Erythroblast (primary cell): ENCODE data around the gene TMEM108.

ENCODE experiments used
- DNase-seq, 2 experiments: peaks; one replicate each; lab custom pipeline; 2025; lab: John Stamatoyannopoulos, UW
- GATA1 ChIP-seq: IDR thresholded peaks from 2 replicates; pipeline ENCODE4 v1.6.1; 2011; ENCODE audit warnings: low read depth, mild to moderate bottlenecking, control low read depth, low read length, moderate library complexity
- POLR2A ChIP-seq: IDR thresholded peaks from 2 replicates; pipeline ENCODE4 v1.6.1; 2011; ENCODE audit warnings: mild to moderate bottlenecking, low read length

The TMEM108 gene

DNA sequence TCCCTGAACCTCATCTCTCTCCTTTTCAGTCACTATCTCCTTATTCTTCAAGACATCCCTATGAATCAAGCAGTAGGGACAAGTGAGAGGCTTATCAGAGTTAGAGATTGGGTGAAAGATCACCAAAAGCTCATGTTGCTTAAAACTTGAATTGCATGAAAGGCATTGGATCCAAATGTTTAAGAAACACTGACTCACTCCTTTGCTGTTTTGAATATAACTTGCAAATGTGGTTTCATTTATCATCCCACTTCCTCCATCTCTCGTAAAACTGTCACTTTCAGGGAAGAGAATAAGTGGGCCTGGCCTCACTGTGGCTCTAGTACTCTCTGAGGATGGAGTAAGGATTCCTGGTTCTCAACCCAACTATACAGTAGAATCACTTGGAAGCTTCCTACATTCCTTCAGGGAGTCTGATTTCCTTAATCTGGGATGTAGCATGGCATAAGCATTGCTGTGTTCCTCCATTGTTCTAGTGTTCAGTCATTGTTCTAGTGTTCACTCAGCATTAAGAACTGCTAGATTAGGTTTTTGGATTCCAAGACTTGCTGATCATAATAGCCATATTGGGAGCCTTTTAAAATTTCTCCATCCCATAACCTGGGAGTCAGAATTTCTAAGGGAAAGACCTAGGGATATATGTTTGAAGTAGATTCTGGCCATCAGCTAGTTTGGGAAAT, 171.8 kb downstream of the TMEM108 start:
- no peak for DNase-seq
- TF ChIP-seq GATA1 (no peak), POLR2A (no peak)

- DNase-seq: no peak
- TF ChIP-seq GATA1 (no peak), POLR2A (no peak)
Measured at GRCh38 chr3:133210656-133211055, 172.5 kb downstream of the TMEM108 start.

DNA sequence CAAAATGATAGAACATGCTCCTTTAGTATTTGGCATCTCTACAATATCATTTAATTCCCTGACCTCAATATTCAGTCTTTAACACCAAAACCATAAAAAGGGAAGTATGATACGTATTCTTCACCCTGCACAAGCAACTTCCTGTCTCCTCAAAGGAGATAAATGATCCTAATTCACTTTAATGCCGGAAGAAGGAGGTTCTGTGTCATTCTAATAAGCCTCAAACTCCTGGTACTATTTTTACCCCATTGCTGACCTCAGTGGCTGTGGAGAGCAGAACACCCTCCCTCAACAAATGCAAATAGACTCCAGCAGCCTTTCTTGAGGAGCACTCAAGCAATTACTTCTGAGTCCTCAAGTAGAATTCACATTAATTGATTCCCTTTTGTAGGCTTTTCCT, 173.3 kb downstream of the TMEM108 start:
- DNase-seq: no peak

DNA sequence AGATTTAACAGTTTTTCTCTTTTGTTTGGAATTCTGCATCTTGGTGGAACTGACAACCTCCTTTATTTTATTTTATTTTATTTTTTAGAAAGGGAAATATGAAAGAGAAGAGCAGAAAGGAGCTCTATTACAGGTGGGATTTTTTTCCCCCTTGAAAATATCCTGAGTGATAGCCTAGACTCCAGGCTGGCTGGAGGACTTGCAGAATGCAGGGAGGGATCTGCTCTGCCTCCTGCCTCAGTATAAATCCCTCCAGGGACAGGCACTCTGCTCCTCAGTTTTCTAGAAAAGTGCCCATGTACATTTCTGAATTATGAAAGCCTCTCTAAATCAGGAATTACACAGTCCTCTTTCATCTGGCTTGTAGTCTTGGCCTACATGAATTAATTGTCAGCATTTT, 173.7 kb downstream of the TMEM108 start:
- no peak for DNase-seq
- TF ChIP-seq GATA1 (no peak), POLR2A (no peak)

More for the DNA sequence above, 173.3 kb downstream of the TMEM108 start:
- no peak for TF ChIP-seq GATA1
- no peak for TF ChIP-seq POLR2A

- TF ChIP-seq GATA1 (no peak), POLR2A (no peak)
- peak in 1 of 2 experiments; percentile 1 for DNase-seq
Measured at GRCh38 chr3:133213937-133214336, 175.7 kb downstream of the TMEM108 start.

DNA sequence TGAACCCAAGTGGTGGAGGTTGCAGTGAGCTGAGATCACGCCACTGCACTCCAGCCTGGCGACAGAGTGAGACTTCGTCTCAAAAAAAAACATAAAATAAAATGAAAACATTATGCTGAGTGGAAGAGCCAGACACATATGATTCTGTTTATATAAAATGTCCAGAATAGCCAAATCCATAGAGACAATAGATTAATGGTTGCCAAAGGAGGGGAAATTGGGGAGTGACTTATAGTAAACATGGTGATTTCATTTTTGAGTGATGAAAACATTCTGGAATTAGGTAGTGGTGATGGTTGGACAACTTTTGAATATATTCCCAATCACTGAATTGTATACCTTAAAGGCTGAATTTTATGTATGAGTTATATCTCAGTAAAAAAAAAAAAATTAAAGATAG, 189.6 kb downstream of the TMEM108 start:
- TF ChIP-seq POLR2A: no peak
- no peak for TF ChIP-seq GATA1
- DNase-seq: no peak

GRCh38 chr3:133230195-133230594, 192.0 kb downstream of the TMEM108 start:
- DNase-seq: no peak
- TF ChIP-seq POLR2A (no peak), GATA1 (no peak)

DNA sequence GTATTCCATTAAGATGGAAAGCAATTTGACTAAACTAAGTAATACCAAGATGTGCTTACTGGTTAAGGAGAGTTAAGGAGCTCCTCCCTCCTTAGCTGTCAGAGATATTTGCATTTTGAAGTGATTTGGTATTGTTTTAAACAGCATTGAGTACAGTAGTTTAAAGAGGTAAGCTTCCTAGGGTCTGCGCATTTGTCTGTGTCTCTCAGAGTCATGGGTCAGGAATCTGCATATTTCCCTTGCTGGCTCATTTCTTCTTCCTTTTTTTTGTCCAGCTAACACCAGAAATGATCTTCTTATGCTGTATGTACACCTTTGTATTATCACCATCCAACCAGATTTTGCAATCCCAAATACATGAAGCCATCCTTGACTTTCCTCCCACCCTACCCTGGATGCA, 198.7 kb downstream of the TMEM108 start:
- no peak for DNase-seq
- TF ChIP-seq POLR2A: no peak
- no peak for TF ChIP-seq GATA1

DNA sequence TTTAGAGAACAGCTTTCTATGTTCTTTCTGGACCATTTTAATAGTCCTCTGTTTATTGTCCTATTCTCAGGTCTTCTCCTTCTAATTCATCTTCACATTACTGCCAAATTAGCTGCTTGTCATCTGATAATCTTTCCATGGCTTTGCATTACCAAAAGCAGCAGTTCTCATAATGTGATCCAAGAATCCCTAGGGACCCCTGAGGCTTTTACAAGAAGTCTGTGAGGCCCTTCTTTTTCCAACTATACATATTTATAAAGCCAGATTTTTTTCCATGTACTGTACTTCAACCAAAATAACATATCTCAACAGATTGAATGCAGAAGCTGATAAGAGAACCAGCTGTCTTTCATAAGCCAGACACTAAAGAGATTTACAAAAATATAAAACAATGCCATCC, 199.2 kb downstream of the TMEM108 start:
- TF ChIP-seq GATA1 (no peak), POLR2A (no peak)
- no peak for DNase-seq

DNA sequence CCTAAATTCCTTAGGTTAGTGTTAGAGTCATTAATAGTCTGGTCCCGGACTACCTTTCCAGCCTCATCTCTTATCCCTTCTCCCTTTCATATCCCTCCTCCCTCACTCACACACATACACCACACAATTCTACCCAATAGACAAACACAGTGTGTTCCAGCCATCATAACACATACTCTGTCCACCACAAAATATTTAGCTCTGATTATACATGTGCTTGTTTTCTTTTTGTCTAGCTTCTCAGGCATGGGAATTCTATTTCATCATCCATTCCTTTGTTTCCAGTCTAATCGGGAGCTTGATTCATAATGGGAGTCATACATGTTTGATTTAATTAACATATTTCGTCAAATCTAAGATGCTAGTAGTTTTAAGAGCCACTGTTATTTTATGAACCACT, 199.8 kb downstream of the TMEM108 start:
- TF ChIP-seq GATA1 (no peak), POLR2A (no peak)
- DNase-seq: no peak

GRCh38 chr3:133246119-133246518, 207.9 kb downstream of the TMEM108 start:
- DNase-seq: no peak
- TF ChIP-seq POLR2A: no peak
- TF ChIP-seq GATA1: no peak

GRCh38 chr3:133246773-133247172, 208.6 kb downstream of the TMEM108 start:
- TF ChIP-seq GATA1 (no peak), POLR2A (no peak)
- DNase-seq: no peak

DNA sequence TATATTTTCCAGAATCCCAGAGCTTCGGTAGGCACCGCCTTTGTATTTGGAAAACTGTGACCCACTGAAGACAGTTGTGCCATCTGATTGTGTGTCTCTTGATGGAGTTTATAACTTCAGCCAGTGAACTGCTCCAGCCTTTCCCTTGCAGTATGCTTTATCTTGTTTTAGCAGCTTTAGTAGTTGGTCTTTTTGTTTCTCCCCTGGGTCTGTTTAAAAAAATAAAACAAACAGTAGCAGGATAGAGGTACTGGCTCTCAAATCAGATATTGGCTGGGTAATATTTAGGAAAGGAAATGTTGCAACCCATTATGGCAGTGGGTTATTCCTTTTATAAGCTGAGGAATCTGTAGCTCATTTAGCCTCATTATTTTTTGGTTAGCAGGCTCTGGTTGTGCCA, 210.2 kb downstream of the TMEM108 start:
- no peak for DNase-seq
- TF ChIP-seq POLR2A: no peak
- no peak for TF ChIP-seq GATA1

GRCh38 chr3:133249490-133249889, 211.3 kb downstream of the TMEM108 start:
- TF ChIP-seq POLR2A (no peak), GATA1 (no peak)
- no peak for DNase-seq

DNA sequence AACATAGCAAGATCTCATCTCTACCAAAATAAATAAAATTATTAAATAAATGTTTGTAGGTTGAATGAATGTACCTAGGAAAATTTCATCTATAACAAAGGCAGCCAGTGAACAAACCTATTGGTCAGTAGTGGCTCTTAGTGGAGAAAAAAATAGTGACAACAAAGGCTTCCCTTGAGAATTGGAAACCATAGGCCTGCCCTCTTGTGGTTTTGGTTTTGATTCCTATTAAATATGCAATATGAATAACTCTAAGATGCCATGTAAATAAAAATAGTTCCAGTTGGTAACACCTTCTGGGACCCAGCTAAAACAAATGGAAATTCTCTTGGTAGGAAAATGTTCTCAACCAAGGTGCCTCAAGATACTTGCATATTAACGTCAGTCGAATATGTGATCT, 216.0 kb downstream of the TMEM108 start:
- no peak for TF ChIP-seq GATA1
- TF ChIP-seq POLR2A: no peak
- DNase-seq: no peak
